Heart right ventricle (tissue), 16 donors: Measurements from ENCODE around the gene KIAA1143. TPM values are rescaled to one million over a fixed set of nuclear protein-coding genes. Genes with fewer than 3 reads are reported as not detected.

Source experiments
- ATAC-seq, 8 donors: fragments of 200-7000 bp; cut with Tn5 transposase; one replicate each; pipeline ENCODE4 v1.9.1; 2020; ENCODE audit warnings: mild to moderate bottlenecking in 8 of 8, moderate library complexity in 8 of 8, moderate number of reproducible peaks in 1 of 8
- DNase-seq, 2 donors: peaks; one replicate each; pipeline ENCODE4 v3.0.0-alpha.2; 2020
- H3K27ac ChIP-seq, 10 donors: fragments of 200-600 bp; sonication (generic) in 2 of 10; one replicate each; pipeline versions ENCODE4 v1.5.0 to v1.8.0; 2020 to 2022; ENCODE audit warnings: mild to moderate bottlenecking in 3 of 10
- H3K27me3 ChIP-seq, 7 donors: fragments of 200-600 bp; one replicate each; pipeline ENCODE4 v1.8.0; 2021 to 2022; ENCODE audit warnings: mild to moderate bottlenecking in 2 of 7
- H3K36me3 ChIP-seq, 9 donors: fragments of 200-600 bp; sonication (generic) in 1 of 9; one replicate each; pipeline versions ENCODE4 v1.5.0 to v1.8.0; 2020 to 2022; ENCODE audit warnings: mild to moderate bottlenecking in 2 of 9
- H3K4me1 ChIP-seq, 9 donors: fragments of 200-600 bp; sonication (generic) in 1 of 9; one replicate each; pipeline versions ENCODE4 v1.5.0 to v1.8.0; 2020 to 2022; ENCODE audit warnings: mild to moderate bottlenecking in 4 of 9
- H3K4me3 ChIP-seq, 10 donors: fragments of 200-600 bp; sonication (generic) in 2 of 10; one replicate each; pipeline versions ENCODE4 v1.5.0 to v1.8.0; 2020 to 2022; ENCODE audit warnings: mild to moderate bottlenecking in 7 of 10, moderate library complexity in 2 of 10
- H3K9me3 ChIP-seq, 11 donors: fragments of 200-600 bp in 10 of 11; sonication (generic) in 2 of 11; one replicate each; pipeline versions ENCODE4 v1.5.0 to v1.8.0; 2013 to 2022; ENCODE audit warnings: mild to moderate bottlenecking in 2 of 11, control low read depth in 1 of 11, moderate library complexity in 1 of 11
- CTCF ChIP-seq, 9 donors: fragments of 200-600 bp; sonication (generic) in 2 of 9; IDR thresholded peaks; one replicate each; pipeline versions ENCODE4 v1.5.0 to v1.8.0; 2021 to 2022; ENCODE audit warnings: antibody characterized with exemption in 9 of 9, mild to moderate bottlenecking in 5 of 9, moderate library complexity in 1 of 9
- WGBS, 2 donors: extraction: QIAGEN DNeasy Blood & Tissue Kit; methylation state at CpG; one replicate each; pipeline ENCODE4 v1.1.7; 2013; ENCODE audit warnings: inconsistent platforms in 1 of 2; 5-methylcytosine and 5-hydroxymethylcytosine counted together
- intact Hi-C, 10 donors: fragments of 100-400 bp; cut with DNase I; formaldehyde crosslinking; loops; one replicate each; pipeline versions ENCODE4 v1.11.1 to v1.14.2; 2022
- long read RNA-seq, 3 donors: library from polyadenylated mRNA; unstranded; transcript quantifications; one replicate each; pipeline ENCODE4 v2.0.0, GENCODE V29; 2020 to 2021
- polyA plus RNA-seq, 2 donors: library from polyadenylated mRNA; stranded (reverse); fragments of 200-250 nt; gene quantifications; one replicate each; pipeline ENCODE4 v1.2.3, GENCODE V29; 2013
- total RNA-seq, 10 donors: library from RNA; stranded (reverse); fragmentation: NEBNext Ultra II Directional in 3 of 10; extraction: Animal tissue kit (Norgen Biotek cat#: 25700) in 3 of 10; gene quantifications; one replicate each; pipeline versions ENCODE4 v1.2.1 to v1.2.4, GENCODE V29; 2021 to 2023
- donor health status: Arrhythmogenic right ventricular cardiomyopathy.
- donor health status: ischemic (EF 13 %, LVEDD 7.1; RV severe dilation, severe dysfunction).
- donor health status: healthy with polysubstance abuse.
- donor health status: DM: no; HTN: yes; CAD: no.
- donor health status: DM: no; HTN: no; CAD: no.
- donor health status: ischemic (EF 25% LVEDD 6.9; RV normal size, moderate dysfunction).
- donor health status: ischemic (EF 25% LVEDD 5.7; RV mildly dilated, moderate dysfunction).
- donor health status: healthy.
- donor health status: DM: yes; HTN: yes; CAD: no.
- donor health status: Ischemic cardiomyopathy.
- donor health status: ischemic (EF 35%, LVEDD 5.7; RV mildly dilated, moderate dysfunction).
- donor health status: nonischemic (EF 11% LVEDD 7.7; RV severe dilation, severe dysfunction).
- donor health status: DM: yes; HTN: yes; CAD: no.
- donor health status: PGD.
- donor health status: ischemic (EF 29% LVEDD 5.4; RV normal size, mild dysfunction).
- donor health status: nonischemic (EF 23%, LVEDD 6.1; RV moderate dilation, normal function).

Gene KIAA1143
- total RNA-seq (10 to 100 TPM; 27.7 to 36.6 (median 34.8) TPM), polyA plus RNA-seq (10 to 100 TPM in 1 of 2 donors, 1 to 10 TPM in 1; 9.9 to 11.3 TPM)
- long read RNA-seq, donor 1, full-length matches to known transcripts, result 16 of 32 reads
- long read RNA-seq, donor 1, partial matches to known transcripts, result 0 of 32 reads
- long read RNA-seq, donor 1, other reads (novel, unspliced or antisense), result 16 of 32 reads
- long read RNA-seq, donor 2, full-length matches to known transcripts, result 23 of 27 reads
- long read RNA-seq, donor 2, partial matches to known transcripts, result 0 of 27 reads
- long read RNA-seq, donor 2, other reads (novel, unspliced or antisense), result 4 of 27 reads
- long read RNA-seq, donor 3, full-length matches to known transcripts, result 44 of 68 reads
- long read RNA-seq, donor 3, partial matches to known transcripts, result 1 of 68 reads
- long read RNA-seq, donor 3, other reads (novel, unspliced or antisense), result 23 of 68 reads

DNA sequence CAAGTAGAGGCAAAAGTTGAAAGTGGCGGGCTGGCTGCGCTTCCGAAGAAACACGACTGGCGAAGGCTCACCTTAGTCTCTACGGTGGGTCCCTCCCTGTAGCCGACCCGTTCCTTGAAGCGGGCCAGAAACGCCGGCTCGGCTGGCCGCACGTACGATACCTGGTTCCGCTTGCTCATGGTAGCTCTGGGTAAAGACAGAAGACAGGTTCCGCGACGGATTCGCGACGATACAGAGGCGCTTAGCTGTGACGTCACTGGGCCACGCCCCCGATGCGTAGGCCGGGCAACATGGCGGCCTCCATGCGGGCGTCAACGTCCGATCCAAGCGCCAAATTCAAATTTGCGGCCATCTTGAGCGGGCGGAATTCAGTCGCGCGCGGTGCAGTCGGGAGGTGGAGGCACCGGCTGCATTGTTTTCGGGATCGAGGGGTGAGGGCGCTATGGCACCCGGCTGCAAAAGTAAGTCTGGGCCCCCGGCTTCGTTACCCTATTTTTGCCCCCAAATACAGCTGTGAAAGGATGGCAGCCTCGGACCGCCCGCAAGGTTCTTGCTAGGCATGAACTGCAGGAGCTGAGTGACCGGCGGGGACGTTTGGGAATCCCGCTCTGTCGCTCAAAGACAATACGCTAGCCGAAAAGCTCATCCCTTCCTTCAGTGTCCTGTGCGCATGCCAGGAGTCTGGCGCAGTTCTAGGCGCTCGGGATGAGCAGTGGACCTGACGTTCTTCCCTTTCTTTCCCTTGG lies at the start of gene KIAA1143, which contains the start of gene KIF15:
Gene KIAA1143, minus strand, starts transcription at position 196 of the 746 bp plus-strand sequence. Its CDS starts 17 bp downstream, at position 179.
Gene KIF15, plus strand, starts transcription at position 371 of the 746 bp plus-strand sequence. Its CDS starts 72 bp downstream, at position 443.
- intact Hi-C loops, result loop anchor here in 6 of 10 donors (1.0 to 10.0 kb wide), 8 partner anchors 32 to 247 kb away; partner anchors contain the start of genes TMEM42 (in 5 of the 6), ZNF502 (in 2 of the 6) and ZNF501 (in 1 of the 6)
- Histone ChIP-seq H3K4me1 (peaks cover 0 to 21% (median 12%) of the 10 kb centered on the region in 9 donors), H3K9me3 (peaks cover 0 to 37% (median 0%) of the 10 kb centered on the region in 11 donors), H3K4me3 (peak within 1 kb of the TSS; percentile 56 to 94 (median 86)), H3K27me3 (no peaks in the 10 kb centered on the region), H3K27ac (peak within 1 kb of the TSS in 9 of 10 donors; percentile 26 to 92 (median 75)), H3K36me3 (peaks cover 0 to 26% (median 5%) of the 10 kb centered on the region in 9 donors)
- ATAC-seq (peak; percentile 99 to 100 (median 100)), DNase-seq (peak; percentile 95 to 97)
- peak in 3 of 9 donors; percentile 23 to 30 (median 29) for TF ChIP-seq CTCF (IDR thresholded peaks at IDR 0.05)
- 0 to 2% methylated on average over 64 of the region's 64 CpGs for WGBS, 2 donors

GRCh38 chr3:44805960-44806359 lies 44.5 kb upstream of the KIAA1143 start:
- 93 to 95% methylated on average over 2 of the region's 2 CpGs for WGBS, 2 donors
- Histone ChIP-seq H3K27ac (no peak overlapping the region), H3K4me1 (no peaks in the 10 kb centered on the region), H3K36me3 (peaks cover 0 to 16% (median 0%) of the 10 kb centered on the region in 9 donors), H3K9me3 (no peaks in the 10 kb centered on the region), H3K27me3 (no peaks in the 10 kb centered on the region), H3K4me3 (no peak overlapping the region)
- no peak for DNase-seq
- intact Hi-C loops, result no loop called here
- no peak for ATAC-seq
- TF ChIP-seq CTCF (IDR thresholded peaks at IDR 0.05), result no peak

- no peak overlapping the region for H3K27ac ChIP-seq
- WGBS, 2 donors, result 87 to 96% methylated on average over 2 of the region's 2 CpGs
- ATAC-seq (no peak), DNase-seq (no peak)
- H3K4me3 ChIP-seq, result no peak overlapping the region
- peaks cover 0 to 28% (median 0%) of the 10 kb centered on the region in 9 donors for H3K36me3 ChIP-seq
- no peak for TF ChIP-seq CTCF (IDR thresholded peaks at IDR 0.05)
- no peaks in the 10 kb centered on the region for H3K27me3 ChIP-seq
- intact Hi-C loops, result no loop called here
- H3K9me3 ChIP-seq, result no peaks in the 10 kb centered on the region
- no peaks in the 10 kb centered on the region for H3K4me1 ChIP-seq
Observed at GRCh38 chr3:44803298-44803697, 41.9 kb upstream of the KIAA1143 start.

DNA sequence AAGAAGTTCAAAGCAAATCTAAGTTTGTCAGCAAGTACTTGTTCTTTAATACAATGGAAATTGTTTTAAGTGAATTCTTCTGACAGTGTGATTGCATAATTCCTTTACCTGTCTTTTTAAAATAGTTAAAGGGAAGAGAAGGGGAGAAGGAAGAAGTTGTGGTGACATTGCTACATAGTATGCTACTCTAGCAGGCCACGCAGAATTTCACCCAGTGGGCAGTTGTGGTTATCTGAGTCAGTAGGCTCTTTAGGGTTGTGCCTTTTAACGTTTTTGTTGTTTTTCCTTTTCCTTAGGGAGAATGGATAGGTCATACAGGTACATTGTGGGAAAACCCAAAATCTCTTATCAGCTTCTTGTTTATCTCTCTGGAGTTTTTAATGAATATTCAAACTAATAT lies 40.6 kb upstream of the KIAA1143 start:
- Histone ChIP-seq H3K9me3 (no peaks in the 10 kb centered on the region), H3K36me3 (peaks cover 0 to 38% (median 0%) of the 10 kb centered on the region in 9 donors), H3K4me1 (no peaks in the 10 kb centered on the region), H3K4me3 (no peak overlapping the region), H3K27ac (no peak overlapping the region), H3K27me3 (no peaks in the 10 kb centered on the region)
- no peak for ATAC-seq
- 73 to 86% methylated on average over 2 of the region's 2 CpGs for WGBS, 2 donors
- intact Hi-C loops, result no loop called here
- DNase-seq, result no peak
- TF ChIP-seq CTCF (IDR thresholded peaks at IDR 0.05), result no peak
